ENCODE measurements around the gene SNAP47.

SNAP47 gene

DNA sequence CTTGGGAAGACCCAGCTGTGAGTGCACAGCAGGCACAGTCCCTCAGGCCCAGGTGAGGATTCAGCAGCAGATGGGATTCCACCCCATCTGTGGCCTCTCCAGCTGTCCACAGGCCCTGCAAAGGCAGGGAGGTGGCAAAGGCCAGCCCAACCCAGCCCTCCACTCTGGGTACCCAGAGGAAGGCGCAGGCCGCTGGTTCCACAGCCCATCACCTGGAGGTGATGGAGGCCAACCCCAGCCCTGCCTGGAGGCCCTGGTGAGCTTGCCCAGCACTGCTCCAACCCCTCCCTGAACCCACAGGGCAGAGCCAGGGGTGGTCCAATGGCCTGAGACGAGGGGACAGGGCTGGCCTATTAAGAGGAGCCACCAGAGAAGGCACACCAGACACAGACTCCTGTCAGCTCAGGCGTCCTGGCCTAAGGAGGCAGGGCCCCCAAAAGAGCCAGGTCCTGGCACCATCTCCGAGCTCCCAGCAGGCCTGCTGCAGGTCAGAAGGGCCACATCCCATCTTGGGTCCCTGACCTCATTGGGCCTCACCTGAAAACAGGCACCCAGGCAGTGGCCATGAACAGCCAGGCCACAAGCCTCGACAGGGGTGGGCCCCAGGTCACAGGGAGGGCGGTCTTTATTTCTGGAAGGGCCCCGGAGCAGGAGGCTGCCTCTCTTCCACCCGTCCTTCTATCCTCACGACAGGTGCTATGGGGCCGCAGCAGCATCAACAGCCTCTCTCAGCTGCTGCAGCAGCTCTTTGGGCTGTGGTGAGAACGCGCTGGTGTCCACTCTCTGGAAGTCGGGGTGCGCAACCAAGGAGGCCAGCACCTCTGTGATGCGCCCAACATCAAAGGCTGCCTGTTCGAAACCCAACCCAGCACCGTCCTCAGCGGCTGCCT, 3.3 kb upstream of the SNAP47 start:
- H3K4me3 ChIP-seq (ENCODE audit: low read length), result no peak overlapping the region
- TF ChIP-seq, protein P1, sequence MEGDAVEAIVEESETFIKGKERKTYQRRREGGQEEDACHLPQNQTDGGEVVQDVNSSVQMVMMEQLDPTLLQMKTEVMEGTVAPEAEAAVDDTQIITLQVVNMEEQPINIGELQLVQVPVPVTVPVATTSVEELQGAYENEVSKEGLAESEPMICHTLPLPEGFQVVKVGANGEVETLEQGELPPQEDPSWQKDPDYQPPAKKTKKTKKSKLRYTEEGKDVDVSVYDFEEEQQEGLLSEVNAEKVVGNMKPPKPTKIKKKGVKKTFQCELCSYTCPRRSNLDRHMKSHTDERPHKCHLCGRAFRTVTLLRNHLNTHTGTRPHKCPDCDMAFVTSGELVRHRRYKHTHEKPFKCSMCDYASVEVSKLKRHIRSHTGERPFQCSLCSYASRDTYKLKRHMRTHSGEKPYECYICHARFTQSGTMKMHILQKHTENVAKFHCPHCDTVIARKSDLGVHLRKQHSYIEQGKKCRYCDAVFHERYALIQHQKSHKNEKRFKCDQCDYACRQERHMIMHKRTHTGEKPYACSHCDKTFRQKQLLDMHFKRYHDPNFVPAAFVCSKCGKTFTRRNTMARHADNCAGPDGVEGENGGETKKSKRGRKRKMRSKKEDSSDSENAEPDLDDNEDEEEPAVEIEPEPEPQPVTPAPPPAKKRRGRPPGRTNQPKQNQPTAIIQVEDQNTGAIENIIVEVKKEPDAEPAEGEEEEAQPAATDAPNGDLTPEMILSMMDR (IDR thresholded peaks at IDR 0.05; ENCODE audit: insufficient read depth, low read depth, low read length, missing control alignments), result no peak
- no peak for DNase-seq (ENCODE audit: low read depth)

GRCh38 chr1:227732586-227733308, 2.5 kb upstream of the SNAP47 start:
- TF ChIP-seq, protein P1 (IDR thresholded peaks at IDR 0.05; ENCODE audit: insufficient read depth, low read depth, low read length, missing control alignments), result no peak
- DNase-seq (ENCODE audit: low read depth), result no peak
- no peak overlapping the region for H3K4me3 ChIP-seq (ENCODE audit: low read length)

- no peak overlapping the region for H3K4me3 ChIP-seq (ENCODE audit: low read length)
- TF ChIP-seq, protein P1 (IDR thresholded peaks at IDR 0.05; ENCODE audit: insufficient read depth, low read depth, low read length, missing control alignments), result no peak
Observed at GRCh38 chr1:227733309-227733705, 1.9 kb upstream of the SNAP47 start.

GRCh38 chr1:227733751-227734545, 1.3 kb upstream of the SNAP47 start:
- peak; percentile 85 for DNase-seq (ENCODE audit: low read depth)
- TF ChIP-seq, protein P1 (IDR thresholded peaks at IDR 0.05; ENCODE audit: insufficient read depth, low read depth, low read length, missing control alignments), result no peak

More at GRCh38 chr1:227733309-227733705, 1.9 kb upstream of the SNAP47 start:
- DNase-seq (ENCODE audit: low read depth), result no peak

DNA sequence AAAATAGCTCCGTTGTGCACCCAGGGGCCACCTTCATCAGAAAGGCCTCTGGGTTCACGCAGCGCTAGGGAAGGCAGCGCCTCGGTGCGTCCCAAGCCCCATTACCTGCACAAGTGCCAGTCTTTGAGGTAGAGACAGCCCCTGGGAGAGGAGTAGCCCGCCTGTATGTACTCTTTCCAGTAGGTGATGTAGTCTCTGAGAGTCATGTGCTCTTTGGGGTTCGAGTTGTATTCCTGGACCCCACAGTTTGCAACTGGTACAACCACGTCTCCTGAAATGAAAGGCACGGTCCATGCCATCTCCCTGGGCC, 734 bp upstream of the SNAP47 start:
- peak overlapping the region; percentile 96 for H3K4me3 ChIP-seq (ENCODE audit: low read length)
- TF ChIP-seq, protein P1 (IDR thresholded peaks at IDR 0.05; ENCODE audit: insufficient read depth, low read depth, low read length, missing control alignments), result no peak
- no peak for DNase-seq (ENCODE audit: low read depth)

More at GRCh38 chr1:227733751-227734545, 1.3 kb upstream of the SNAP47 start:
- peak overlapping the region; percentile 96 for H3K4me3 ChIP-seq (ENCODE audit: low read length)

DNA sequence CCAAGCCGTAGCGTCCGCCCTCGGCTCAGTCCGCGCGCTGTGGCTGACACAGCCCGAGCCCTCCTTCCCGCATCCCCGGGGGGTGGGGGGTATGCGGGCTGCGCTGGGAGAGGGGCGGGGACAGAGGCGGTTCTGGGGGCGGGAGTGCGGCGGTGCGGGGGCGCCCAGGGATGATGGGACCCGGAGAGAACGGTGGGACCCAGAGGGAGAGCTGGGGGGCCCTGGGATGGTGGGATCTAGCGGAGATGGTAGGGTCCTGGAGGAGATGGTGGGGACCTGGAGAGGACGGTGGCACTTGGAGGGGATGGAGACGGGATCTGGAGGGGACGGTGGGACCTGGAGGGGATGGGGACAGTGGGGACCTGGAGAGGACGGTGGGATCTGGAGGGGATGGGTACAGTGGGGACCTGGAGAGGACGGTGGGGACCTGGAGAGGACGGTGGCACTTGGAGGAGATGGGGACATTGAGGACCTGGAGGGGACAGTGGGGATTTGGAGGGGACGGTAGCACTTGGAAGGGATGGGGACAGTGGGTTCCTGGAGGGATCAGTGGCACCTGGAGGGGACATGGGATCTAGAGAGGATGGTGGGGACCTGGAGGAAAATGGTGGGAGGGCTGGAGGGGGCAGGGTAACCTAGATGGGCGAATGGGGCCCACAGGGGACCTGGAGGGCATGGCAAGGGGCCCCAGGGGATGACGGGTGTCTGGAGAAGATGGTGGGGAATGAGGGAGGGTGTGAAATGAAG, 477 bp downstream of the SNAP47 start:
- TF ChIP-seq, protein P1 (IDR thresholded peaks at IDR 0.05; ENCODE audit: insufficient read depth, low read depth, low read length, missing control alignments), result no peak
- DNase-seq (ENCODE audit: low read depth), result no peak
- peak overlapping the region; percentile 96 for H3K4me3 ChIP-seq (ENCODE audit: low read length)

Data from epithelial cell of esophagus (primary cell).